ENCODE data around the gene MIDN.

MIDN gene

GRCh38 chr19:1224847-1225246 is 23.5 kb upstream of the MIDN start:
- no peaks in the 10 kb centered on the region for H3K27me3 Mint-ChIP-seq
- H3K36me3 Mint-ChIP-seq (ENCODE audit: insufficient read depth) = peaks cover 16% of the 10 kb centered on the region
- H3K4me1 Mint-ChIP-seq (ENCODE audit: low read depth in 2 of 2) = no peaks in the 10 kb centered on the region
- H3K4me3 Mint-ChIP-seq = no peak overlapping the region
- DNase-seq (no peak), ATAC-seq (replicated peaks) (no peak)
- H3K27ac Mint-ChIP-seq = no peak overlapping the region
- H3K9me3 Mint-ChIP-seq = no peaks in the 10 kb centered on the region

GRCh38 chr19:1225440-1226226 is 22.8 kb upstream of the MIDN start:
- Mint-ChIP-seq H3K9me3 (no peaks in the 10 kb centered on the region), H3K27ac (no peak overlapping the region), H3K4me3 (no peak overlapping the region), H3K4me1 (ENCODE audit: low read depth in 2 of 2) (no peaks in the 10 kb centered on the region), H3K27me3 (no peaks in the 10 kb centered on the region), H3K36me3 (ENCODE audit: insufficient read depth) (peaks cover 16% of the 10 kb centered on the region)
- no peak for ATAC-seq (replicated peaks)
- DNase-seq = no peak

GRCh38 chr19:1226227-1226518 is 22.2 kb upstream of the MIDN start:
- no peak overlapping the region for H3K4me3 Mint-ChIP-seq
- peaks cover 10% of the 10 kb centered on the region for H3K36me3 Mint-ChIP-seq (ENCODE audit: insufficient read depth)
- no peaks in the 10 kb centered on the region for H3K9me3 Mint-ChIP-seq
- H3K27me3 Mint-ChIP-seq = no peaks in the 10 kb centered on the region
- DNase-seq (no peak), ATAC-seq (replicated peaks) (no peak)
- H3K27ac Mint-ChIP-seq = no peak overlapping the region
- no peaks in the 10 kb centered on the region for H3K4me1 Mint-ChIP-seq (ENCODE audit: low read depth in 2 of 2)

GRCh38 chr19:1226522-1227303 is 21.7 kb upstream of the MIDN start:
- Mint-ChIP-seq H3K4me3 (no peak overlapping the region), H3K27ac (peak overlapping the region in 1 of 2 donors; percentile 44), H3K9me3 (no peaks in the 10 kb centered on the region), H3K27me3 (no peaks in the 10 kb centered on the region), H3K36me3 (ENCODE audit: insufficient read depth) (peaks cover 9% of the 10 kb centered on the region), H3K4me1 (ENCODE audit: low read depth in 2 of 2) (no peaks in the 10 kb centered on the region)
- DNase-seq (no peak), ATAC-seq (replicated peaks) (no peak)

GRCh38 chr19:1227304-1228054 is 20.9 kb upstream of the MIDN start:
- no peak for ATAC-seq (replicated peaks)
- no peak overlapping the region for H3K4me3 Mint-ChIP-seq
- H3K4me1 Mint-ChIP-seq (ENCODE audit: low read depth in 2 of 2) = no peaks in the 10 kb centered on the region
- no peaks in the 10 kb centered on the region for H3K9me3 Mint-ChIP-seq
- H3K36me3 Mint-ChIP-seq (ENCODE audit: insufficient read depth) = peaks cover 9% of the 10 kb centered on the region
- H3K27ac Mint-ChIP-seq = peak overlapping the region in 1 of 2 donors; percentile 44
- no peaks in the 10 kb centered on the region for H3K27me3 Mint-ChIP-seq
- no peak for DNase-seq

GRCh38 chr19:1228161-1228957 is 20.0 kb upstream of the MIDN start:
- H3K4me1 Mint-ChIP-seq (ENCODE audit: low read depth in 2 of 2) = no peaks in the 10 kb centered on the region

GRCh38 chr19:1229056-1229923 is 19.1 kb upstream of the MIDN start:
- Mint-ChIP-seq H3K27ac (no peak overlapping the region), H3K36me3 (ENCODE audit: insufficient read depth) (peaks cover 6% of the 10 kb centered on the region), H3K4me1 (ENCODE audit: low read depth in 2 of 2) (no peaks in the 10 kb centered on the region), H3K4me3 (no peak overlapping the region), H3K27me3 (no peaks in the 10 kb centered on the region), H3K9me3 (no peaks in the 10 kb centered on the region)
- no peak for ATAC-seq (replicated peaks)
- no peak for DNase-seq

More at GRCh38 chr19:1228161-1228957, 20.0 kb upstream of the MIDN start:
- Mint-ChIP-seq H3K36me3 (ENCODE audit: insufficient read depth) (peaks cover 9% of the 10 kb centered on the region), H3K27ac (no peak overlapping the region), H3K4me3 (no peak overlapping the region), H3K27me3 (no peaks in the 10 kb centered on the region), H3K9me3 (no peaks in the 10 kb centered on the region)
- DNase-seq (no peak), ATAC-seq (replicated peaks) (no peak)

- ATAC-seq (replicated peaks) (no peak), DNase-seq (no peak)
- no peak overlapping the region for H3K4me3 Mint-ChIP-seq
- H3K9me3 Mint-ChIP-seq = no peaks in the 10 kb centered on the region
- H3K4me1 Mint-ChIP-seq (ENCODE audit: low read depth in 2 of 2) = no peaks in the 10 kb centered on the region
- no peak overlapping the region for H3K27ac Mint-ChIP-seq
- peaks cover 3% of the 10 kb centered on the region for H3K36me3 Mint-ChIP-seq (ENCODE audit: insufficient read depth)
- no peaks in the 10 kb centered on the region for H3K27me3 Mint-ChIP-seq
Measured at GRCh38 chr19:1229924-1230782, 18.2 kb upstream of the MIDN start.

- Mint-ChIP-seq H3K4me3 (no peak overlapping the region), H3K27ac (no peak overlapping the region)
- ATAC-seq (replicated peaks) = no peak
Measured at GRCh38 chr19:1230783-1231489, 17.4 kb upstream of the MIDN start.

GRCh38 chr19:1231729-1232637 is 16.4 kb upstream of the MIDN start:
- H3K27ac Mint-ChIP-seq = peak overlapping the region in 1 of 2 donors; percentile 75
- no peak overlapping the region for H3K4me3 Mint-ChIP-seq
- ATAC-seq (replicated peaks) = no peak
- no peak for DNase-seq
- H3K4me1 Mint-ChIP-seq (ENCODE audit: low read depth in 2 of 2) = peaks cover 0 to 2% of the 10 kb centered on the region in 2 donors
- no peaks in the 10 kb centered on the region for H3K9me3 Mint-ChIP-seq
- no peaks in the 10 kb centered on the region for H3K27me3 Mint-ChIP-seq
- peaks cover 3% of the 10 kb centered on the region for H3K36me3 Mint-ChIP-seq (ENCODE audit: insufficient read depth)

More at GRCh38 chr19:1230783-1231489, 17.4 kb upstream of the MIDN start:
- H3K4me1 Mint-ChIP-seq (ENCODE audit: low read depth in 2 of 2) = no peaks in the 10 kb centered on the region
- H3K36me3 Mint-ChIP-seq (ENCODE audit: insufficient read depth) = peaks cover 3% of the 10 kb centered on the region
- H3K27me3 Mint-ChIP-seq = no peaks in the 10 kb centered on the region
- DNase-seq = no peak
- no peaks in the 10 kb centered on the region for H3K9me3 Mint-ChIP-seq

All from effector memory CD8-positive, alpha-beta T cell (primary cell).